Glutamatergic neuron (in vitro differentiated cells): ENCODE data around the gene GCFC2. TPM values are rescaled to one million over a fixed set of nuclear protein-coding genes. Genes with fewer than 3 reads are reported as not detected.
A peak's percentile ranks its signal among the peaks of the same experiment; 100 is the strongest.

ENCODE experiments used
- DNase-seq: peaks from one replicate; pipeline ENCODE4 v3.0.0; 2022
- H3K27ac Mint-ChIP-seq: one replicate; pipeline ENCODE4 v1.8.0; 2020; ENCODE audit warnings: mild to moderate bottlenecking, mixed read lengths, inconsistent platforms; ENCODE audit not compliant: unreplicated experiment
- H3K27me3 Mint-ChIP-seq: one replicate; pipeline ENCODE4 v1.8.0; 2020; ENCODE audit warnings: mild to moderate bottlenecking, moderate library complexity, mixed read lengths, inconsistent platforms; ENCODE audit not compliant: unreplicated experiment
- H3K36me3 Mint-ChIP-seq: one replicate; pipeline ENCODE4 v1.8.0; 2020; ENCODE audit warnings: mild to moderate bottlenecking, mixed read lengths, inconsistent platforms; ENCODE audit not compliant: unreplicated experiment
- H3K4me1 Mint-ChIP-seq: one replicate; pipeline ENCODE4 v1.8.0; 2020; ENCODE audit warnings: mild to moderate bottlenecking, low read depth, mixed read lengths, inconsistent platforms; ENCODE audit not compliant: unreplicated experiment
- H3K4me3 Mint-ChIP-seq: one replicate; pipeline ENCODE4 v1.8.0; 2020; ENCODE audit warnings: mild to moderate bottlenecking, mixed read lengths, inconsistent platforms; ENCODE audit not compliant: unreplicated experiment
- H3K9me3 Mint-ChIP-seq: one replicate; pipeline ENCODE4 v1.8.0; 2020; ENCODE audit warnings: mild to moderate bottlenecking, moderate library complexity, mixed read lengths, inconsistent platforms; ENCODE audit not compliant: unreplicated experiment
- total RNA-seq: library from RNA; stranded (reverse); fragmentation: NEBNext Ultra II Directional; extraction: Animal tissue kit (Norgen Biotek cat#: 25700); gene quantifications from one replicate; pipeline ENCODE4 v1.2.1, GENCODE V29; 2021; ENCODE audit not compliant: unreplicated experiment
- TF ChIP-seq, protein P1 (sequence below): fragments of 200-600 bp; sonication (generic); IDR thresholded peaks from one replicate; pipeline ENCODE4 v1.5.0; 2021; ENCODE audit not compliant: partially characterized antibody, unreplicated experiment

The GCFC2 gene
- total RNA-seq, 1 donor from 2014 or later, result 12.9 TPM

DNA sequence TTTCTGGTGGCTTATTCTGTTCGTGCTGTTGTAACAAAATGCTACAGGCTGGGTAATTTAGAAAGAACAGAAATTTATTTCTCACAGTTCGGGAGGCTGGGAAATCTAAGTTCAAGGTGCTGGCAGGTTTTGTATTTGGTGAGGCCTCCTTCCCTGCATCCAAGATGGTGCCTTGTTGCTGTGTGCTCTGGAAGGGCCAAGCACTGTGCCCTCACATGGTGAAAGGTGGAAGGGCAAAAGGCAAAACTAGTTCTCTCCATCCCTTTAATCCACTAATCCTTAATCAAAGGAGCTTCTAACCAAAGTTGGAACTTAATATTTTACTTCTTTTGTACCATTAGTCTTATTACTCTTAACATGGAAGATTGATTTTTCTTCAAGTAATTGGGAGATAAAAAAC lies 56.7 kb downstream of the GCFC2 start:
- H3K27ac Mint-ChIP-seq, result no peak overlapping the region
- TF ChIP-seq, protein P1, sequence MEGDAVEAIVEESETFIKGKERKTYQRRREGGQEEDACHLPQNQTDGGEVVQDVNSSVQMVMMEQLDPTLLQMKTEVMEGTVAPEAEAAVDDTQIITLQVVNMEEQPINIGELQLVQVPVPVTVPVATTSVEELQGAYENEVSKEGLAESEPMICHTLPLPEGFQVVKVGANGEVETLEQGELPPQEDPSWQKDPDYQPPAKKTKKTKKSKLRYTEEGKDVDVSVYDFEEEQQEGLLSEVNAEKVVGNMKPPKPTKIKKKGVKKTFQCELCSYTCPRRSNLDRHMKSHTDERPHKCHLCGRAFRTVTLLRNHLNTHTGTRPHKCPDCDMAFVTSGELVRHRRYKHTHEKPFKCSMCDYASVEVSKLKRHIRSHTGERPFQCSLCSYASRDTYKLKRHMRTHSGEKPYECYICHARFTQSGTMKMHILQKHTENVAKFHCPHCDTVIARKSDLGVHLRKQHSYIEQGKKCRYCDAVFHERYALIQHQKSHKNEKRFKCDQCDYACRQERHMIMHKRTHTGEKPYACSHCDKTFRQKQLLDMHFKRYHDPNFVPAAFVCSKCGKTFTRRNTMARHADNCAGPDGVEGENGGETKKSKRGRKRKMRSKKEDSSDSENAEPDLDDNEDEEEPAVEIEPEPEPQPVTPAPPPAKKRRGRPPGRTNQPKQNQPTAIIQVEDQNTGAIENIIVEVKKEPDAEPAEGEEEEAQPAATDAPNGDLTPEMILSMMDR, result no peak
- H3K4me1 Mint-ChIP-seq, result no peaks in the 10 kb centered on the region
- no peak overlapping the region for H3K4me3 Mint-ChIP-seq
- no peaks in the 10 kb centered on the region for H3K27me3 Mint-ChIP-seq
- H3K36me3 Mint-ChIP-seq, result no peaks in the 10 kb centered on the region
- no peaks in the 10 kb centered on the region for H3K9me3 Mint-ChIP-seq
- DNase-seq, result no peak

DNA sequence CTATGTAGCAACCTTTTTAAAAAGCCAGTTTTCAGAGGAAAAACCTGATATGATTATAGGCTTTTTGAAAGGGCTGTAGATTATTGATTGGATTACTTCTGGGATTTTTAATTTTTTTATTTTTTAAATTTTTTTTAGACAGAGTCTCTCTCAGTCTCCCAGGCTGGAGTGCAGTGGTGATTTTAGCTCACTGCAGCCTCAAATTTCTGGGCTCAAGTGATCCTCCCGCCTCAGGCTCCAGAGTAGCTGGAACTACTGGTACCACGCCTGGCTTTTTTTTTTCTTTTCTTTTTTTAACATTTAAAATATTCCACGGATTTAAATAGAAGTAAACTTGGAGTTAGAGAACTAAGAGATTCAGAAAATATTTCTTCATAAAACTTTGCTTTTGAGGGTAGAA lies 62.9 kb downstream of the GCFC2 start:
- no peak for DNase-seq
- TF ChIP-seq, protein P1, result peak; percentile 7
- Mint-ChIP-seq H3K36me3 (no peaks in the 10 kb centered on the region), H3K27ac (no peak overlapping the region), H3K4me1 (peaks cover 3% of the 10 kb centered on the region), H3K9me3 (peaks cover 2% of the 10 kb centered on the region), H3K4me3 (peak overlapping the region; percentile 97), H3K27me3 (no peaks in the 10 kb centered on the region)

DNA sequence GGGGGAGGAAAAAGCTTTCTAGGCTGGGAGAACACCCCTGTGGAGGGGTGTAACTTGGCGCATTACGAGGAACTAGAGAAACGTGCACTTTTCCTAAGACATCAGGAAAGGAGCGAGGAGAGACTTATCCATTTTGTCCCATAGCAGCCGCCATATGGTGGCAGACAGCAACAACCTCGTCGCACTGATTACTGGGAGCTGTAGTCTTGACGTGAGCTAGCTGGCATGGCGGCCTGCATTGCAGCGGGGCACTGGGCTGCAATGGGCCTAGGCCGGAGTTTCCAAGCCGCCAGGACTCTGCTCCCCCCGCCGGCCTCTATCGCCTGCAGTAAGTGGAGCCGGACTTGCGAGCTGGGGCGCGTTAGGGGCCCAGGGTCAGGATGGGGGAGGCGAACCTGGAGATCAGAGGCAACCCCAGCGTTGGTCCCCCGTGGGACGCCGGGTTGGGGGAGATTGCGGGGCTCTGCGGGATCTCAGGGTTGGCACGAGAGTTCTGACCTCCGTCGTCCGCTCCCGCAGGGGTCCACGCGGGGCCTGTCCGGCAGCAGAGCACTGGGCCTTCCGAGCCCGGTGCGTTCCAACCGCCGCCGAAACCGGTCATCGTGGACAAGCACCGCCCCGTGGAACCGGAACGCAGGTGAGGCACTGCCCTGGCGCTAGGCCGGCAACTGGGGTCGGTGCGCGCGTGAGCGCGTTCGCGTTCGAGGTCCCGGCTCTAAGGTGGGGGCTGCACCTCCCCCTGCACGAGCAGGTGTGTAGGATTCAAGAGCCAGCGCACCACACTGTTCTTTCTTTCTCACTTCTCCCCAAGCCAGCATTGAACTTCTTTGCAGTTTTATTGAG lies 63.9 kb downstream of the GCFC2 start, which contains the start of gene MRPL19:
Gene MRPL19 (plus strand): TSS at position 201 of the 843 bp plus-strand sequence. CDS start 25 bp downstream, at position 226.
- Mint-ChIP-seq H3K4me1 (peaks cover 3% of the 10 kb centered on the region), H3K27ac (peak within 1 kb of the TSS; percentile 96), H3K36me3 (no peaks in the 10 kb centered on the region), H3K27me3 (no peaks in the 10 kb centered on the region), H3K9me3 (peaks cover 2% of the 10 kb centered on the region), H3K4me3 (peak within 1 kb of the TSS; percentile 97)
- TF ChIP-seq, protein P1, result no peak
- DNase-seq, result peak; percentile 75

DNA sequence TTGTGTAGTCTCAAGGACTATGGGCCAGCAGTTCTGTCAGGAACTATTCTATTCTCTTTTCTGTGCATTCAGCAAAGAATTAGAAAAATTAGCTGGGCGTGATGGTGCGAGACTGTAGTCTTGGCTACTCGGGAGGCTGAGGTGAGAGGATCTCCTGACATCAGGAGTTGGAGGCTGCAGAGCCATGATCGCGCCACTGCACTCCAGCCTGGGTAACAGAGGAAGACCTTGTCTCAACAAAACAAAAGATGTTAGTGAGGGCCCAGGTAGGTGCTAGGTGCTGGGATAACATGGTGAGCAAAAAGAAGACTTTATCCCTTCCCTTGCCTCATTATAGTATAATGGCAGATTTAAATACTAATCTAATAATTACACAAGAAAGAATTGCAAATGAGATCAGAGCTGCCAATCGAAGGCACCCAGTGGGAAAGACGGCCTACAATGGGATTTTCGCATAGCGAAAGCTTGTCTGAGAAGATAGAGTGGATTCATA lies 64.6 kb downstream of the GCFC2 start:
- peak overlapping the region; percentile 97 for H3K4me3 Mint-ChIP-seq
- TF ChIP-seq, protein P1, result no peak
- H3K27ac Mint-ChIP-seq, result peak overlapping the region; percentile 96

DNA sequence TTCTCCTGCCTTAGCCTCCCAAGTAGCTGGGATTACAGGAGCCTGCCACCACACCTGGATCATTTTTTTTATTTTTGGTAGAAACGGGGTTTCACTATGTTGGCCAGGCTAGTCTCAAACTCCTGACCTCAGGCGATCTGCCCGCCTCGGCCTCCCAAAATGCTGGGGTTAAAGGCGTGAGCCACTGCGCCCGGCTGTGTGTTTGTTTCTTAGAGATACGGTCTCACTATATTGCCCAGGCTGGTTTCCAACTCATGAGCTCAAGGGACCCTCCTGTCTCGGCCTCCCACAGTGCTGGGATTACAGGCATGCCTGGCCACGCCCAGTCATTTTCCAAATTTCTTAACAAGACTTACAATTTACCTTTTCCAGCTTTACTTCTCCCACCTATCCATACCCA lies 65.1 kb downstream of the GCFC2 start:
- Mint-ChIP-seq H3K36me3 (no peaks in the 10 kb centered on the region), H3K27me3 (no peaks in the 10 kb centered on the region), H3K4me1 (peaks cover 3% of the 10 kb centered on the region), H3K27ac (peak overlapping the region; percentile 96), H3K9me3 (peaks cover 2% of the 10 kb centered on the region), H3K4me3 (no peak overlapping the region)
- no peak for DNase-seq
- TF ChIP-seq, protein P1, result no peak

More for the DNA sequence above, 64.6 kb downstream of the GCFC2 start:
- Mint-ChIP-seq H3K36me3 (no peaks in the 10 kb centered on the region), H3K27me3 (no peaks in the 10 kb centered on the region), H3K4me1 (peaks cover 3% of the 10 kb centered on the region), H3K9me3 (peaks cover 2% of the 10 kb centered on the region)
- no peak for DNase-seq
